ENCODE measurements around the gene TNS1.

Gene TNS1

DNA sequence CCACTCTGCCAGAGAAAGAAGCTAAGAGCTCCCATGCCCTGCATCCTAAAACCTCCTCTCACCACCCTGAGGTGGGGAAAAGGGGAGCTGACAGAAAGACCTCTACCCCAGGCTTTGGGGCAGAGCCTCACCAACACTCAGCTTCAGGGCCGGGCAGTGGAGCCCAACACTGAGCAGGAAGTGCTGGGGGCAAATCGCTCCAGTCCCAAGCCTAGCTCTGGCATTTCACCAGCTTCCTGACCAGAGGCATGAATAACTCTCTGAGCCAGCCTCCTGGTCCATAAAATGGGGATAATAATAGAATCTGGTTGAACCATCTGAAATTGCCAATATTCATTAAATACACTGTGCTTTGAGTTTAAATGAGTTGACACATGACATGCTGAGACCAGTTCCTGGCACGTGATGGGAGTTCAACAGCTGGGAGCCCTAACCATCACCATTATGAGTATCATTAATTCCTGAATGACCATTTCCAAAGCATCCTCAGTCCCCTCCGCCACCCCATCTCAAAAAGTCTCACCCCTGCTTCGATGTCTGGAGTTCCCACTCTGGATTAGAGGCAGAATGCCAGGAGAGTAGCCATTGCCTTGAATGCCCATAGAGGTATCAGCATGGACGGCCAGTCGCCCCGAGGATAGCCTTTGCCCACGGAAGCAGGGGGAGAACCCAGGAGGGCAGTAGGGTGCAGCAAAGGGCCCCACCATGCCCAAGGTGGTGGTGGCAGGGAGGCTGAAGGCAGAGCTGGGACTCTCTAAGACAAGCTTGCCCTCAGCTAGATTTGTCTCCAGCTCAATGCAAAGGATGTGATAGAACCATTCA is 153.4 kb downstream of the TNS1 start:
- Histone ChIP-seq H3K27me3 (ENCODE audit: control insufficient read depth, insufficient read depth, low read length) (no peaks in the 10 kb centered on the region), H3K79me2 (peaks cover 9% of the 10 kb centered on the region), H3K9me3 (ENCODE audit: control insufficient read depth, low read length) (no peaks in the 10 kb centered on the region), H3K4me2 (ENCODE audit: low read length) (no peak overlapping the region), H3K4me1 (no peaks in the 10 kb centered on the region), H3K36me3 (ENCODE audit: control insufficient read depth, insufficient read depth, low read length) (no peaks in the 10 kb centered on the region), H3K9ac (no peak overlapping the region), H2AFZ (no peak overlapping the region), H3K4me3 (ENCODE audit: low read depth, low read length) (no peak overlapping the region), H3K27ac (no peak overlapping the region)
- TF ChIP-seq, protein P1, sequence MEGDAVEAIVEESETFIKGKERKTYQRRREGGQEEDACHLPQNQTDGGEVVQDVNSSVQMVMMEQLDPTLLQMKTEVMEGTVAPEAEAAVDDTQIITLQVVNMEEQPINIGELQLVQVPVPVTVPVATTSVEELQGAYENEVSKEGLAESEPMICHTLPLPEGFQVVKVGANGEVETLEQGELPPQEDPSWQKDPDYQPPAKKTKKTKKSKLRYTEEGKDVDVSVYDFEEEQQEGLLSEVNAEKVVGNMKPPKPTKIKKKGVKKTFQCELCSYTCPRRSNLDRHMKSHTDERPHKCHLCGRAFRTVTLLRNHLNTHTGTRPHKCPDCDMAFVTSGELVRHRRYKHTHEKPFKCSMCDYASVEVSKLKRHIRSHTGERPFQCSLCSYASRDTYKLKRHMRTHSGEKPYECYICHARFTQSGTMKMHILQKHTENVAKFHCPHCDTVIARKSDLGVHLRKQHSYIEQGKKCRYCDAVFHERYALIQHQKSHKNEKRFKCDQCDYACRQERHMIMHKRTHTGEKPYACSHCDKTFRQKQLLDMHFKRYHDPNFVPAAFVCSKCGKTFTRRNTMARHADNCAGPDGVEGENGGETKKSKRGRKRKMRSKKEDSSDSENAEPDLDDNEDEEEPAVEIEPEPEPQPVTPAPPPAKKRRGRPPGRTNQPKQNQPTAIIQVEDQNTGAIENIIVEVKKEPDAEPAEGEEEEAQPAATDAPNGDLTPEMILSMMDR (IDR thresholded peaks at IDR 0.05) = no peak

DNA sequence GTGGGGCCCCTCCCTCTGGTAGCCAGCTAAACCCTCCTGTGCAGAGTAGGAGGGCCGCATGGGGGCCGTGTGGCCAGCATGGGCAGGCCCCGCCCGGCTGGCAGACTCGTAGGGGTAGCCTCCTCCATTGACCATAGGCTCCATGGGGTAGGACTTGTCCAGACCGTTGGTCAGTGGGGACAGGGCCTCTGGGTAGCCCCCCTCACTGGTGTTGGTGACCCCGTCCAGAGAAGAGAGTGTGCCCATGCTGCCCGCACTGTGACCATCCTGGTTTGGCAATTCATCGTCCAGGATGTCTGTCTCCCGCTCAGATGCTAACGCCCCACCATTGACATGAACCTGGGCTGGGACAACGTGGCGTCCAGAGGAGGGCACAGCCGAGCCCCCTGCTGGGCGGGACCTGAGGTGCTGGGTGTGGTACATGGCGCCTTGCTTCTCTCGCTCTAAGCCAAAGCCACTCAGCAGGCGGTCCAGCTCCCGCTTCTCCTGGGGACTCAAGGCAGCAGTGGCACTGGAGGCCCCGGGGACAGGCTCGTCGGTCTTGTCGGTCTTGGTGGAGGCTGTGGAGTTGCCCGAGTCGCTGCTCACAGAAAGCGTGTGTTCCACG is 154.3 kb downstream of the TNS1 start:
- Histone ChIP-seq H3K4me3 (ENCODE audit: low read depth, low read length) (no peak overlapping the region), H3K9me3 (ENCODE audit: control insufficient read depth, low read length) (no peaks in the 10 kb centered on the region), H2AFZ (no peak overlapping the region), H3K9ac (no peak overlapping the region), H3K36me3 (ENCODE audit: control insufficient read depth, insufficient read depth, low read length) (no peaks in the 10 kb centered on the region), H3K27me3 (ENCODE audit: control insufficient read depth, insufficient read depth, low read length) (no peaks in the 10 kb centered on the region), H3K4me1 (no peaks in the 10 kb centered on the region), H3K27ac (no peak overlapping the region), H3K79me2 (peaks cover 9% of the 10 kb centered on the region), H3K4me2 (ENCODE audit: low read length) (no peak overlapping the region)
- TF ChIP-seq, protein P1 (IDR thresholded peaks at IDR 0.05) = no peak

DNA sequence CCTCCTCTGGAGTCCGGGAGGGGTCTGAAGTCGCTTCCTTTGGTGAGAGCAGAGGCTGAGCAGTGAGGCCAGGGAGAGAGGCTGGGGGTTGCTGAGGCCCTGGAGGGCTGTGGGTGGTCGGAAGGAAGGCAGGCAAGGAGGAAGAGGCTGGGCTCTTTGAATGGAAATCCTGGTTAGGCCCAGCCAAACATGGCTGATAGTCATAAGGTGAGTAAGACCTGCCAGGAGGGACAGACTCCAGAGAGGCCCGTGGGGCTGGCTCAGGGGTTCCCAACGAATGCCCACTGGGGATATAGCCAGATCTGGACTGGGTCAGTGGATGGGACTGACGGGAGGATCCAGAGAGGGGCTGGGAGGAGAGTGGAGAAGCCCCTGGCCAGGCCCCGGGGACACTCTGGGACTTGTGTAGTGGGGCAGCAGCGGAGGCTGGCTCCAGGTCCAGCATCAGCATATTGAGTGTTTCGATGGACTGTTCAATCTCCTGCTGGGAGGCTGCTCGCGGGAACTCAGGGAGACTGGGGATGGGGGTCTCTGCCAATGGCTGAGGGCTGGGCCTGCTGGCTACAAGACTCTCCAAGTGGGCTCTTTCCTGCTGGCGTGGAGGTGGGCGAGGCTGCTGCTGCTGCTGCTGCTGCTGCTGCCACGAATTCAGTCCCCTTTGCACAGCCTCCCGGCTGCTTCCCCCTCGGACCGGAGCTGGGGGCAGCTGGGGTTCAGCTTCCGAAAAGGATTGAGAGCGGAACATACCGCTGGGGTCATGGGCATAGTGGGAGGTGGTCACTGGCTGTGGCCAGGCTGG is 155.0 kb downstream of the TNS1 start:
- TF ChIP-seq, protein P1 (IDR thresholded peaks at IDR 0.05) = no peak
- peaks cover 9% of the 10 kb centered on the region for H3K79me2 ChIP-seq
- H2AFZ ChIP-seq = no peak overlapping the region
- H3K4me2 ChIP-seq (ENCODE audit: low read length) = no peak overlapping the region
- no peak overlapping the region for H3K9ac ChIP-seq
- no peak overlapping the region for H3K27ac ChIP-seq
- no peak overlapping the region for H3K4me3 ChIP-seq (ENCODE audit: low read depth, low read length)
- H3K27me3 ChIP-seq (ENCODE audit: control insufficient read depth, insufficient read depth, low read length) = no peaks in the 10 kb centered on the region
- no peaks in the 10 kb centered on the region for H3K36me3 ChIP-seq (ENCODE audit: control insufficient read depth, insufficient read depth, low read length)
- no peaks in the 10 kb centered on the region for H3K9me3 ChIP-seq (ENCODE audit: control insufficient read depth, low read length)
- H3K4me1 ChIP-seq = no peaks in the 10 kb centered on the region

DNA sequence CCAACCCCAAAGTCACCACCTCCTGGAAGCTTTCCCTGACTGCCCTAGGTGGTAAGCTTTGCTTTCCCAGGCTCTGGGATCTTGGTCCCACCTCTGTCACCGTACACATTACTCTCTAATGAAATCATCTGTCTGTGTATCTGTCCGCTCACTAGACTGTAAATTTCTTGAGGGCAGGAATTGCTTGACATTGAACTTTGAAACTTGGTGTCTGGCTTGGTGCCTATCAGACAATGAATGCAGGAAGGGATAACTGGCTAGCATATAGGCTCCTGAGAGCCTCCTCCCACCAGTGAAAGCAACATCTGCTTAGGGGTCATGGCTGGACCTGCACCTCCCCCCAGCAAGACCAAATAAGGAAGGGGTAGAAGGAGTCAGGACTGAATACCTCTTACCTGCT is 155.7 kb downstream of the TNS1 start:
- H3K4me1 ChIP-seq = no peaks in the 10 kb centered on the region
- no peak overlapping the region for H3K27ac ChIP-seq
- no peaks in the 10 kb centered on the region for H3K9me3 ChIP-seq (ENCODE audit: control insufficient read depth, low read length)
- TF ChIP-seq, protein P1 (IDR thresholded peaks at IDR 0.05) = no peak
- no peaks in the 10 kb centered on the region for H3K36me3 ChIP-seq (ENCODE audit: control insufficient read depth, insufficient read depth, low read length)
- no peak overlapping the region for H2AFZ ChIP-seq
- H3K79me2 ChIP-seq = peaks cover 9% of the 10 kb centered on the region
- H3K4me2 ChIP-seq (ENCODE audit: low read length) = no peak overlapping the region
- no peaks in the 10 kb centered on the region for H3K27me3 ChIP-seq (ENCODE audit: control insufficient read depth, insufficient read depth, low read length)
- no peak overlapping the region for H3K4me3 ChIP-seq (ENCODE audit: low read depth, low read length)
- no peak overlapping the region for H3K9ac ChIP-seq
